Skeletal muscle satellite cell (primary cell): Measurements from ENCODE around the gene NFKB1.
A peak's percentile ranks its signal among the peaks of the same experiment; 100 is the strongest.

Experiments used
- H3K27me3 ChIP-seq: 2 replicates; pipeline ENCODE4 v1.7.0; 2013; ENCODE audit warnings: low read length; ENCODE audit not compliant: control insufficient read depth, insufficient read depth
- H3K36me3 ChIP-seq: 2 replicates; pipeline ENCODE4 v1.7.0; 2013; ENCODE audit warnings: mild to moderate bottlenecking, control low read depth, low read length; ENCODE audit not compliant: insufficient read depth
- H3K4me1 ChIP-seq: 2 replicates; pipeline ENCODE4 v1.7.0; 2013; ENCODE audit warnings: low read length; ENCODE audit not compliant: control insufficient read depth, insufficient read depth
- H3K4me2 ChIP-seq: 2 replicates; pipeline ENCODE4 v1.7.0; 2013; ENCODE audit warnings: mild to moderate bottlenecking, low read length
- H3K4me3 ChIP-seq: 2 replicates; pipeline ENCODE4 v1.7.0; 2013; ENCODE audit warnings: low read length
- H3K9ac ChIP-seq: 2 replicates; pipeline ENCODE4 v1.7.0; 2013; ENCODE audit warnings: mild to moderate bottlenecking, low read depth, low read length, moderate library complexity
- H3K9me3 ChIP-seq: replicated peaks from 2 replicates; pipeline ENCODE4 v1.7.0; 2013; ENCODE audit warnings: mild to moderate bottlenecking, control low read depth, low read length

Gene NFKB1

GRCh38 chr4:102589743-102590142, 88.6 kb downstream of the NFKB1 start:
- Histone ChIP-seq H3K4me3 (no peak overlapping the region), H3K9me3 (no peaks in the 10 kb centered on the region), H3K4me1 (peaks cover 5% of the 10 kb centered on the region), H3K36me3 (peaks cover 14% of the 10 kb centered on the region), H3K9ac (no peak overlapping the region), H3K4me2 (no peak overlapping the region), H3K27me3 (no peaks in the 10 kb centered on the region)

DNA sequence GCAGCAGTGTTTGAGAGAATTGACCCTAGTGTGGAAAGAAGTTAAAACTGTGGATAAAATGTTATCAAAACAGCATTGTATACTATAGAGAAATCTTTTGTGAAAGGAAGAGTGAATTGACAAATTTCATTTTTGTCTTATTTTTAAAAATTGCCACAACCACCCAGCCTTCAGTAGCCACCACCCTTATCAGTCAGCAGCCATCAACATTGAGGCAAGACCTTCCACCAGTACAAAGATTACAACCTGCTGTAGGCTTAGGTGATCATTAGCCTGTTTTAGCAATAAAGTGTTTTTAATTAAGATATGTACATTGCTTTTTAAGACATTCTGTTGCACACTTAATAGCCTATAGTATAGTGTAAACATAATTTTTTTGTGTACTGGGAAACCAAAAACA, 91.1 kb downstream of the NFKB1 start:
- H3K4me2 ChIP-seq = no peak overlapping the region
- no peaks in the 10 kb centered on the region for H3K27me3 ChIP-seq
- H3K4me1 ChIP-seq = peaks cover 5% of the 10 kb centered on the region
- no peak overlapping the region for H3K9ac ChIP-seq
- no peaks in the 10 kb centered on the region for H3K9me3 ChIP-seq
- peaks cover 30% of the 10 kb centered on the region for H3K36me3 ChIP-seq
- no peak overlapping the region for H3K4me3 ChIP-seq

DNA sequence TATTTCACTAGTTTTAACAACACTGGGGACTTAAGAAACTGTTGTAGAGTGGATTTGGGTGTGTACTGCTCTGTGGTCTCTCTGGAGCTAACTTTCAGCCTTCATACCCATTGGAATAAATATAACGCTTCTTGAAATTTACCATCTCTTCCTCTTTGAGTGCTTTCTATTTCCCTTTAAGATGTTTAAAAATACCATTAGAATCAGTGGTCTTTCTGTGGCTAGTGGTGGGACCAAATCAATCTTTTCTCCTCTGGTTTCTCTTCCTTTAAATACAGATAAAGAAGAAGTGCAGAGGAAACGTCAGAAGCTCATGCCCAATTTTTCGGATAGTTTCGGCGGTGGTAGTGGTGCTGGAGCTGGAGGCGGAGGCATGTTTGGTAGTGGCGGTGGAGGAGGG, 92.0 kb downstream of the NFKB1 start:
- H3K4me2 ChIP-seq = no peak overlapping the region
- H3K4me3 ChIP-seq = no peak overlapping the region
- peaks cover 39% of the 10 kb centered on the region for H3K36me3 ChIP-seq
- H3K9me3 ChIP-seq = no peaks in the 10 kb centered on the region
- no peak overlapping the region for H3K9ac ChIP-seq
- H3K4me1 ChIP-seq = peaks cover 5% of the 10 kb centered on the region
- no peaks in the 10 kb centered on the region for H3K27me3 ChIP-seq

DNA sequence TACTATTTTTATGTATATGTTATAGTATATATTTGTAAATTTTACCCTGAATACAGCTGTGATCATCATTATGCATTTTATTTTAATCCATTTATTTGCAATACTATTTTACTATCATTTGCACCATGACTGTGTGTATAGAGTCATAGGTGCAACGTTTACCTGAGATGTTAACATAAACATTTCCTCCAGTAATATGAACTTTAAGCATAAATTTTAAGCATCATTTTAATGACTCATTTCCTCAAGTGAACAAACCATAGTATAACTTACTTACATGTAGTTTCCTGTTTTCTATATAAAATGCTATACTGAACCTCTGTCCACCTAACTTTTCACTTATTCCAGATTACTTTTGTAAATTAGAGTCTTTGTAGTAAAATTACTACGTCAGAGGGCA, 92.8 kb downstream of the NFKB1 start:
- H3K4me2 ChIP-seq = no peak overlapping the region
- peaks cover 45% of the 10 kb centered on the region for H3K36me3 ChIP-seq
- no peaks in the 10 kb centered on the region for H3K9me3 ChIP-seq

GRCh38 chr4:102596532-102596931, 95.4 kb downstream of the NFKB1 start:
- H3K27me3 ChIP-seq = no peaks in the 10 kb centered on the region
- no peaks in the 10 kb centered on the region for H3K9me3 ChIP-seq
- peaks cover 20% of the 10 kb centered on the region for H3K4me1 ChIP-seq
- H3K9ac ChIP-seq = no peak overlapping the region
- no peak overlapping the region for H3K4me2 ChIP-seq
- peaks cover 45% of the 10 kb centered on the region for H3K36me3 ChIP-seq
- H3K4me3 ChIP-seq = no peak overlapping the region

More for the DNA sequence above, 92.8 kb downstream of the NFKB1 start:
- Histone ChIP-seq H3K9ac (no peak overlapping the region), H3K4me1 (peaks cover 13% of the 10 kb centered on the region), H3K27me3 (no peaks in the 10 kb centered on the region), H3K4me3 (no peak overlapping the region)

DNA sequence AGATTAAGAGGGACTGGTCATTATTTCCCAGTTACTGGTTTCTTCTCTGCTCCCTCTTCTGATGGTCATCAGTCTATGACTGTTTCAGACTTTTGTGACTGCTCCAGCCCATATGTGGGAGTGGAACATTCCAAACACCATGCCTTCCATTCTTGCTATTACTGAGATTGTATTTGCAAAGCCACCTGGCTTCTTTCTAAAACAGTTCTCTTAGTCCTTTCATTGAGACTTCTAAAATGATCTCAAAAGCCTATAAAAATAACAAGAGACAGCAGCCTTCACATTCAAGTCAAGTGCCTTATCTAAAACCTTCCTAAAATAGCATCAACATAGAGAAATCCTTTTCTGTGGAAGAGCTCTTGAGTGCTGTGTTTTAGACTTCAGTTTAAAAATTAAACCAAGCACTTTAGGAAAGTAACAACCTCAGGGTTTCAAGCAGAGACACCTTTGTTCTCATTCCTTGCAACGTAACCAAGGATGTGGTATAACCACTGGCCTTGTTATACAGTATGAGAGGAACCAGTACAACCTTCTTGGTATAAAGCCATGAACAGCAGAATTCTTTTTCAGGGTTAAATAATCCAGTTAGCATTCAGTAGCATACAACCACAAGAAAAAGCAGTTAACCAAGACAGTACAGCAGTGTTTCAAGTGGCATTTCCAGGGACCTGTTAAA, 97.1 kb downstream of the NFKB1 start:
- Histone ChIP-seq H3K36me3 (peaks cover 54% of the 10 kb centered on the region), H3K9ac (no peak overlapping the region), H3K4me3 (no peak overlapping the region), H3K9me3 (no peaks in the 10 kb centered on the region), H3K4me2 (peak overlapping the region; percentile 11), H3K27me3 (no peaks in the 10 kb centered on the region), H3K4me1 (peaks cover 22% of the 10 kb centered on the region)

DNA sequence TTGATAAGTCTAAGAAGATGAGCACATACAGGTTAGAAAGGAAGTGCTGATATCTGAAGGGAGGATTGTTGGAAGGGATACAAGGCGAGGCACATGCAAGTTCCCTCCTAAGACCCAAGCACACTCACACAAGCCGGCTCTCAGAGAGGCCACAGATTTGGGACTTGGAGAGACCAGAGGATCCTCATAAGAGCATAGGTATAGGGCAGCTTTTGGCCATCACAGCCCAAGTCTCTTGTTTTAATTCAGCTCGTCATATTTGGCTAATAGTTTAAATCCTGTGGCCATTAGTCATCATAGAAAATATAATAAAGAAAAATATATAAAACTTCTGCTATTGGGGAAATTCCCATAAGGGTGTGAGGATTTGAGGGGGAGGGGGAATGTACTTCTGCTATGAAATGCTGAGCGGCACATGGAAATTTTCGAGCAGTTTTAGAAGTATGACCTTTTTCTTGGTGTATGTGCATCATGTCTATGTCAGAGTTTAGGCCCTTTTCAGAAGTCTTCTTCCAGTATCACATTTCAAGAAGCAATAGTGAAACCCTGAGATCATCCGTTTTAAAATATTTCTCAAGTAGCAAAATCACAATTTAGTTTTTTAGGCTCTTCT, 97.7 kb downstream of the NFKB1 start:
- Histone ChIP-seq H3K36me3 (peaks cover 54% of the 10 kb centered on the region), H3K9ac (no peak overlapping the region), H3K4me3 (no peak overlapping the region), H3K4me2 (peak overlapping the region; percentile 11), H3K27me3 (no peaks in the 10 kb centered on the region), H3K9me3 (no peaks in the 10 kb centered on the region), H3K4me1 (peaks cover 22% of the 10 kb centered on the region)

DNA sequence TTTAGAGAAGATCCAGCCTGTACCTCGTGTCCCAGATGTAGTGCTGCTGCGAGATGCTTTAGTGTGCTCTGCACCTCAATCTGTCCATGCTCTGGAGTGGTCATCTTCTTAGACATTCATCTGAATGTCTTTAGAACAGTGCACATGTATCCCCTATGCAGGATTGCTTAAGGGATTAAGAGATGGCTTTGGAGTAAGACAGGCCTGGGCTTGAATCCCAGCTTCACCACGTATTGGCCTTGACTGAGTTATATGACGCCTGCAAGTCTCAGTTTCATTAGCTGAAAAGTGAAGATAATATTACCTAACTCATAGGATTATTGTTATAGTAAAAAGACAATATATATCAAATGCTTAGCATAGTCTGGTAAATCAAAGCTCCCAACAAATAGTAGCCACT, 98.3 kb downstream of the NFKB1 start:
- peaks cover 17% of the 10 kb centered on the region for H3K4me1 ChIP-seq
- H3K36me3 ChIP-seq = peaks cover 59% of the 10 kb centered on the region
- H3K4me2 ChIP-seq = no peak overlapping the region

DNA sequence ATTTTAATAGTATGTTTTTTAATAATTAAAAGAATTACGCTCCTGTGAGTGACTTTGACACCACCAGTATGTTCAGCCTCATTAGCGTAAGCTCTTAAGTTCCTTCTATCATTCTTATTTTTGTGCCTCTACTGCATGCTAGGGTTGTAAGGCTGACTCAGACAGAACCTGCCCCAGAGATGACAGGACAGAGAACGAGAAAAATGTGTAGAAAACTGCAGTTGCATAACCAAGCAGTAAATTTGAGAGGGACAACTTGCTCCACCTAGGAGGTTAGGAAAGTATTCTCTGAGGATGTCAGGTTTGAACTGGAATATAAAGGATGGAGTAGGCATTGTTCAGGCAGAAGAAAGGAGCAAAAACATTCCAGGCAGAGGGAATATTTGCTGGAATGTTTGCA, 98.7 kb downstream of the NFKB1 start:
- H3K4me2 ChIP-seq = no peak overlapping the region
- no peak overlapping the region for H3K4me3 ChIP-seq
- no peaks in the 10 kb centered on the region for H3K9me3 ChIP-seq
- peaks cover 17% of the 10 kb centered on the region for H3K4me1 ChIP-seq
- H3K9ac ChIP-seq = no peak overlapping the region
- H3K36me3 ChIP-seq = peaks cover 57% of the 10 kb centered on the region
- no peaks in the 10 kb centered on the region for H3K27me3 ChIP-seq

More for the DNA sequence above, 98.3 kb downstream of the NFKB1 start:
- H3K4me3 ChIP-seq = no peak overlapping the region
- H3K9ac ChIP-seq = no peak overlapping the region
- no peaks in the 10 kb centered on the region for H3K9me3 ChIP-seq
- H3K27me3 ChIP-seq = no peaks in the 10 kb centered on the region

- H3K36me3 ChIP-seq = peaks cover 57% of the 10 kb centered on the region
- H3K4me3 ChIP-seq = no peak overlapping the region
- H3K4me1 ChIP-seq = peaks cover 17% of the 10 kb centered on the region
- no peak overlapping the region for H3K9ac ChIP-seq
- H3K27me3 ChIP-seq = no peaks in the 10 kb centered on the region
- no peak overlapping the region for H3K4me2 ChIP-seq
- H3K9me3 ChIP-seq = no peaks in the 10 kb centered on the region
Measured at GRCh38 chr4:102600689-102601088, 99.5 kb downstream of the NFKB1 start.

GRCh38 chr4:102601586-102602227, 100.5 kb downstream of the NFKB1 start:
- Histone ChIP-seq H3K4me1 (peaks cover 17% of the 10 kb centered on the region), H3K9ac (no peak overlapping the region), H3K9me3 (no peaks in the 10 kb centered on the region), H3K4me3 (no peak overlapping the region), H3K27me3 (no peaks in the 10 kb centered on the region), H3K4me2 (no peak overlapping the region), H3K36me3 (peaks cover 54% of the 10 kb centered on the region)
